Tibial artery (tissue), 4 donors: ENCODE measurements around the gene ZACN.

Experiments
- DNase-seq, 2 donors: peaks; one replicate each; pipeline ENCODE4 v3.0.0-alpha.2; 2019
- H3K27ac ChIP-seq, 2 donors: fragments of 200-600 bp; sonication (generic) in 1 of 2; 1 replicate in 1 of 2; 2 replicates in 1 of 2; pipeline ENCODE4 v1.5.1; 2018 to 2019; ENCODE audit warnings: mild to moderate bottlenecking in 1 of 2
- H3K27me3 ChIP-seq, 2 donors: fragments of 200-600 bp; sonication (generic) in 1 of 2; one replicate each; pipeline versions ENCODE4 v1.5.1 to v1.6.0; 2016 to 2019
- H3K36me3 ChIP-seq, 3 donors: fragments of 200-600 bp; sonication (generic) in 2 of 3; one replicate each; pipeline ENCODE4 v1.5.1; 2016 to 2019; ENCODE audit warnings: mild to moderate bottlenecking in 2 of 3
- H3K4me1 ChIP-seq, 4 donors: fragments of 200-600 bp; sonication (generic) in 2 of 4; 1 replicate in 3 of 4; 2 replicates in 1 of 4; pipeline ENCODE4 v1.5.1; 2016 to 2019
- H3K4me3 ChIP-seq, 2 donors: fragments of 200-600 bp; sonication (generic) in 1 of 2; 1 replicate in 1 of 2; 2 replicates in 1 of 2; pipeline ENCODE4 v1.5.1; 2018 to 2019; ENCODE audit warnings: mild to moderate bottlenecking in 2 of 2
- H3K9me3 ChIP-seq, 3 donors: fragments of 200-600 bp; sonication (generic) in 1 of 3; one replicate each; pipeline ENCODE4 v1.5.1; 2016 to 2019
- intact Hi-C: fragments of 100-400 bp; cut with DNase I; formaldehyde crosslinking; loops from one replicate; pipeline ENCODE4 v1.15.0; 2023; ENCODE audit warnings: low total_unique reads
- TF ChIP-seq, protein P1 (sequence below), 2 experiments: fragments of 200-600 bp in 1 of 2; fragments of 450-650 bp in 1 of 2; IDR thresholded peaks; one replicate each; pipeline ENCODE4 v1.5.1; 2017 to 2019; ENCODE audit warnings: antibody characterized with exemption in 2 of 2, mild to moderate bottlenecking in 1 of 2, moderate library complexity in 1 of 2

ZACN gene

DNA sequence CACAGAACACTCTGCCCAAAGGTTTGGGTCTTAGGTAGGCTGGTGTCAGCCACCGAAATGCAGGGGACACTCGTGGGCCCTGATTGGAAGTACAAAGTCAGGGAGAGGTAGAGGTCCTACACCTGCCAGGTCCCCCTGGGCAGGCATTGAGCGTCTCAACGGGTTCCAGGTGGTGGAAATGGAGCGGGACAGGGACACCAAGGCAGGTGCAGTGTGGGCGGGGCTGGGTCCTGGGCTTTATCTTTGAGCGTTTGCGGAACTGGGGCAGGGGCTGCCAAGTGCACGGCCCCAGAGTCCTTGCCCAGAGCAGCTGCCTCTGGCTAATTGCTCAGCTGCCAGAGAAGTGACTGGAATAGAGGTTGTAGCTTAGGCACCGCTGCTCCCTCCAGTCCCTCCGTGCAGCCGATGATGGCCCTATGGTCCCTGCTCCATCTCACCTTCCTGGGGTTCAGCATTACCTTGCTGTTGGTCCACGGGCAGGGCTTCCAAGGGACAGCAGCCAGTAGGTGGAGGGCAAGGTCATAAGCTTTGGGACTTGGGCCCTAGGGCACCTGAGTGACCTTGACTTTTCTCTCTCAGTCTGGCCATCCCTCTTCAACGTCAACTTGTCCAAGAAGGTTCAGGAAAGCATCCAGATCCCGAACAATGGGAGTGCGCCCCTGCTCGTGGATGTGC lies at the start of gene ZACN:
ZACN (plus strand) TSS at position 323 of the 675 bp plus-strand sequence; CDS start at position 406, 83 bp downstream.
- Histone ChIP-seq H3K4me1 (peaks cover 0 to 48% (median 30%) of the 10 kb centered on the region in 4 donors), H3K4me3 (no peak within 1 kb of the TSS), H3K9me3 (no peaks in the 10 kb centered on the region), H3K36me3 (peaks cover 6 to 20% (median 13%) of the 10 kb centered on the region in 3 donors), H3K27me3 (peaks cover 12 to 66% of the 10 kb centered on the region in 2 donors), H3K27ac (no peak within 1 kb of the TSS)
- TF ChIP-seq, protein P1, sequence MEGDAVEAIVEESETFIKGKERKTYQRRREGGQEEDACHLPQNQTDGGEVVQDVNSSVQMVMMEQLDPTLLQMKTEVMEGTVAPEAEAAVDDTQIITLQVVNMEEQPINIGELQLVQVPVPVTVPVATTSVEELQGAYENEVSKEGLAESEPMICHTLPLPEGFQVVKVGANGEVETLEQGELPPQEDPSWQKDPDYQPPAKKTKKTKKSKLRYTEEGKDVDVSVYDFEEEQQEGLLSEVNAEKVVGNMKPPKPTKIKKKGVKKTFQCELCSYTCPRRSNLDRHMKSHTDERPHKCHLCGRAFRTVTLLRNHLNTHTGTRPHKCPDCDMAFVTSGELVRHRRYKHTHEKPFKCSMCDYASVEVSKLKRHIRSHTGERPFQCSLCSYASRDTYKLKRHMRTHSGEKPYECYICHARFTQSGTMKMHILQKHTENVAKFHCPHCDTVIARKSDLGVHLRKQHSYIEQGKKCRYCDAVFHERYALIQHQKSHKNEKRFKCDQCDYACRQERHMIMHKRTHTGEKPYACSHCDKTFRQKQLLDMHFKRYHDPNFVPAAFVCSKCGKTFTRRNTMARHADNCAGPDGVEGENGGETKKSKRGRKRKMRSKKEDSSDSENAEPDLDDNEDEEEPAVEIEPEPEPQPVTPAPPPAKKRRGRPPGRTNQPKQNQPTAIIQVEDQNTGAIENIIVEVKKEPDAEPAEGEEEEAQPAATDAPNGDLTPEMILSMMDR (IDR thresholded peaks at IDR 0.05): no peak
- no peak for DNase-seq
- intact Hi-C loops: no loop called here

DNA sequence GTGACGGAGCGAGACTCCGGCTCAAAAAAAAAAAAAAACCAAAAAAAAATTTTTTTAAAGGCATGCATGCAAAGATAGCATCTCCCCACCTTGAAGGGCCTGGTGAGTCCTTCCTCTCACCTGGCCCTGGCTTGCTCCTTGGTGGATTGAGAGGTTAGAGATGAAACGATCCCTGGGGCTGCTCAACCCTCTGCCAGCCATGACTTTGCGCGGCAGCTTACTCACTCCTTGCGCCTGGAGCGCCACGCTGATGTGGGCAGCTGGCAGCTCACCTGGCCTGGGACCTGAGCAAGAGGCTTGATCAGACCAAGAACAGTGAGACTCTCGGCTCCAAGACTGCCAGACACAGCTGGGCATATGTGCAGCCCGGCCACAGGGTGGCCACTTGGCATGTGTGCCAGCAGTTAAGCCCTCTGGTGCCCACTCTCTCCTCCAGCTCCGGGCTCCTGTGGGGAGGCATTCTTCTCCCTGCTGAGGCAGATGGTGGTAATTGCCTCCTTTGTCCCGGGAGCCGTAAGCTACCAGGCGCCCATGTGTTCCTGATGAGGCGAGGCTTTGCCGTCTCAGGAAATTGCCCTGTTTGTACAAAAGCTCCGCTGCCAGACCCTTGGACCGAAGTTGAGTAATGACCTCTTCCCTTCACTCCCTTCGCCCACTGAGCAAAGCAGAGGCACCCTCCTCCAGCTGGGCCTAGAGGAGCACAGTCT lies 46.8 kb upstream of the ZACN start:
- Histone ChIP-seq H3K4me3 (no peak overlapping the region), H3K27me3 (peaks cover 0 to 7% of the 10 kb centered on the region in 2 donors), H3K9me3 (no peaks in the 10 kb centered on the region), H3K36me3 (no peaks in the 10 kb centered on the region), H3K27ac (no peak overlapping the region), H3K4me1 (no peaks in the 10 kb centered on the region)
- intact Hi-C loops: no loop called here
- TF ChIP-seq, protein P1 (IDR thresholded peaks at IDR 0.05): no peak
- DNase-seq: no peak

DNA sequence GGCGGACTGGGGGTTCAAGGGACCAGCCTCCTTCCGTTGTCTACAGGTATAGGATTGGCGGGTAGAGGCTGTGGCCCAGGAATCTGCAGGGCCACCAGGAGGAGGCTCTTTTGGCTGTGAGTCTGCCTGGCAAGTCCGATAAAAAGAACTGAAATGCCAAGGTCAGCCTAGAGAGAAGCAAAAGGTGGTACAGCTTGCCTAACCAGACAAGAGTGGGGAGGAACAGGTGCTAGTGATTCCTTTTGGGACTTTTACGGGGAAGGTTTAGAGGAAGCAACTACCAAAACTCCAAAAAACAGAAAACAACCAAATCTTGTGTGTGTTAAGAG lies 46.2 kb upstream of the ZACN start:
- H3K27ac ChIP-seq: no peak overlapping the region
- H3K9me3 ChIP-seq: no peaks in the 10 kb centered on the region
- H3K27me3 ChIP-seq: peaks cover 0 to 7% of the 10 kb centered on the region in 2 donors
- TF ChIP-seq, protein P1 (IDR thresholded peaks at IDR 0.05): no peak
- intact Hi-C loops: no loop called here
- no peaks in the 10 kb centered on the region for H3K36me3 ChIP-seq
- no peak for DNase-seq
- H3K4me1 ChIP-seq: no peaks in the 10 kb centered on the region
- no peak overlapping the region for H3K4me3 ChIP-seq

DNA sequence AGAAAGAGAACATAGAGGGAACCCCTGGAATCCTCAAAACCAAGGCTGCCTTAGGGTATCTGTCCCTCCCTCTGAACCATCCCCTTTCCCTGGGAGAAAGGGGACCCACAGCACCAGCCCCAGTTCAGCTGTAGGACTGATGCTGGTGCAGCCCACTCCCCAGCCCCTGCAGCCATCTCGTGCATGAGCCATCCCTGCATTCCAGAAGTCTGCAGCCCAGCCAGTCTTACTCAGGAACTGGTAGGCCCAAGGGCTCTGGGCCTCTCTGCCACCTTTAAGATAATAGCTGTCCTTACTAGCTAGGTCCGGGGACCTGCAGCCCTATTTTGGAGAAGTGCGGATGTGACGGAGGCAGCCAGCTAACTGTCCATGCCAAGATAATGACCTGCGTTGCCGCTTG lies 45.8 kb upstream of the ZACN start:
- TF ChIP-seq, protein P1 (IDR thresholded peaks at IDR 0.05): no peak
- H3K9me3 ChIP-seq: no peaks in the 10 kb centered on the region
- H3K4me3 ChIP-seq: no peak overlapping the region
- no peak for DNase-seq
- intact Hi-C loops: no loop called here
- H3K27ac ChIP-seq: no peak overlapping the region
- H3K4me1 ChIP-seq: no peaks in the 10 kb centered on the region
- H3K36me3 ChIP-seq: peaks cover 0 to 3% (median 0%) of the 10 kb centered on the region in 3 donors
- H3K27me3 ChIP-seq: peaks cover 0 to 5% of the 10 kb centered on the region in 2 donors

DNA sequence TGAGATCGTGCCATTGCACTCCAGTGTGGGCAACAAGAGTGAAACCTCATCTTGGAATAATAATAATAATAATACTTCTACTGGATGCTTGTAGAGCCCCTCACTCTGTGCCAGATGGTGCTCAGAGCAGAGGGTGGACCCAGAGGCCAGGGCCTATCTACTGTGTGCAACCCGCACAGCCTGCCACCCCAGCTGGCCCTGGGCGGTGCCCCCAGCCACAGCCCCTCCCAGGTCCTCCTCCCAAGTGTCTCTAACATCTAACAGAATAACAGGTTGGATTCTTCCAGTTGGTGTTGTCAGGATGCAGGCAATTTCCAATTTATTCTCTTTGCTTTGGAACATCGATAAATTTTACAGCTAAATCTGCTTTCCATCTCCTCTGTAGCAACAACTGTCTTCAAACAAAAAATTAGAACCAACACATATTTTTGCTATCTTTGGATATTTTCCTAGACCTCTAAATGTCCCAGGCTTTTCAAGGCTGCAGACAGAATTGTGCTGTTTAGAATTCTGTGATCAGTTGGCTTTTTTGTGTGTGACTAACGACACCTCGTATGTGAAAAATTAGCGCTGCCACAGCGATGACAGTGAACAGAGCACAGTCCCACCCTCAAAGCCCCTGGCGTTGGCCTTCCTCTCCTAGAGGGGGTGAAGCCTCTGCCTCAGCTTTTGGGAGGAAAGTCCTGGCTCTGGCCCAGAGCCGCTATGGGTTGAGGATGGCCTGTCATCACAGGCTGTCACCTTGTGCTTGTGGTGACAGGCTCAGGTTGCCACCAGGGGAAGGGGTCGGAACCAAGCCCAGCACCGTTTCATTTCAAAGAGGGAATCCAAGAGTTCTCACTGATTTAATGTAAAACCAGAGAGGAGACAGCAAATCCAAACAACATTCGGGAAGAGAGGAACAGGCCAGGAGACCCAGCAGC lies 44.3 kb upstream of the ZACN start:
- DNase-seq: no peak
- no peak overlapping the region for H3K27ac ChIP-seq
- no peaks in the 10 kb centered on the region for H3K4me1 ChIP-seq
- H3K9me3 ChIP-seq: no peaks in the 10 kb centered on the region
- no peaks in the 10 kb centered on the region for H3K27me3 ChIP-seq
- H3K36me3 ChIP-seq: peaks cover 10 to 15% (median 15%) of the 10 kb centered on the region in 3 donors
- no peak overlapping the region for H3K4me3 ChIP-seq
- TF ChIP-seq, protein P1 (IDR thresholded peaks at IDR 0.05): no peak
- intact Hi-C loops: no loop called here
